NCI-H2227 treated with DMSO at 0.1 percent for 48 hours (cell line): ENCODE measurements around the gene MYOCOS.
"Not testable (repeated sequence)": the region's sequence is repeated elsewhere in the genome, so short reads cannot be mapped to it uniquely, and the experiment has no call there.

ENCODE experiments used
- DNase-seq: peaks from one replicate; lab custom pipeline; 2025; lab: John Stamatoyannopoulos, UW

Gene MYOCOS

GRCh38 chr1:171622152-171622462, at the start of gene MYOCOS:
MYOCOS (plus strand) TSS chr1:171622243; CDS start chr1:171623884, 1,641 bp downstream.
- DNase-seq, result no peak

GRCh38 chr1:171576144-171576543, 45.9 kb upstream of the MYOCOS start:
- no peak for DNase-seq

- DNase-seq, result no peak
Measured at GRCh38 chr1:171581226-171581625, 40.8 kb upstream of the MYOCOS start.

- DNase-seq, result no peak
Measured at GRCh38 chr1:171581766-171582165, 40.3 kb upstream of the MYOCOS start.

GRCh38 chr1:171582589-171582988, 39.5 kb upstream of the MYOCOS start:
- no peak for DNase-seq

- DNase-seq, result no peak
Measured at GRCh38 chr1:171583591-171584201, 38.3 kb upstream of the MYOCOS start.

GRCh38 chr1:171585715-171586114, 36.3 kb upstream of the MYOCOS start:
- no peak for DNase-seq

- no peak for DNase-seq
Measured at GRCh38 chr1:171588230-171588629, 33.8 kb upstream of the MYOCOS start.

GRCh38 chr1:171590022-171590421, 32.0 kb upstream of the MYOCOS start:
- no peak for DNase-seq

- DNase-seq, result no peak
Measured at GRCh38 chr1:171595324-171595723, 26.7 kb upstream of the MYOCOS start.

- no peak for DNase-seq
Measured at GRCh38 chr1:171596119-171596518, 25.9 kb upstream of the MYOCOS start.

- DNase-seq, result no peak
Measured at GRCh38 chr1:171596705-171597104, 25.3 kb upstream of the MYOCOS start.

- DNase-seq, result no peak
Measured at GRCh38 chr1:171597203-171597602, 24.8 kb upstream of the MYOCOS start.

GRCh38 chr1:171600310-171600709, 21.7 kb upstream of the MYOCOS start:
- not testable (repeated sequence) for DNase-seq

GRCh38 chr1:171600862-171601261, 21.2 kb upstream of the MYOCOS start:
- DNase-seq, result no peak

- not testable (repeated sequence) for DNase-seq
Measured at GRCh38 chr1:171603042-171603441, 19.0 kb upstream of the MYOCOS start.

GRCh38 chr1:171606402-171606941, 15.6 kb upstream of the MYOCOS start:
- DNase-seq, result no peak

GRCh38 chr1:171610385-171610784, 11.7 kb upstream of the MYOCOS start:
- DNase-seq, result no peak

GRCh38 chr1:171611306-171611705, 10.7 kb upstream of the MYOCOS start:
- no peak for DNase-seq

- DNase-seq, result no peak
Measured at GRCh38 chr1:171613282-171613681, 8.8 kb upstream of the MYOCOS start.

GRCh38 chr1:171615122-171615906, 6.7 kb upstream of the MYOCOS start:
- not testable (repeated sequence) for DNase-seq

- no peak for DNase-seq
Measured at GRCh38 chr1:171616586-171616985, 5.5 kb upstream of the MYOCOS start.

- no peak for DNase-seq
Measured at GRCh38 chr1:171623651-171624331, 1.7 kb downstream of the MYOCOS start.
